Fibroblast of skin of abdomen (primary cell): Measurements from ENCODE around the gene PNRC2. TPM values are rescaled to one million over a fixed set of nuclear protein-coding genes. Genes with fewer than 3 reads are reported as not detected.

Source experiments
- DNase-seq: peaks from one replicate; pipeline ENCODE4 v3.0.0-alpha.2; 2013
- polyA plus RNA-seq, 2 experiments: library from polyadenylated mRNA; unstranded; fragments of 120-200 nt; gene quantifications; one replicate each; pipeline ENCODE4 v1.2.1, GENCODE V29; 2013; ENCODE audit not compliant: insufficient read length in 2 of 2

Gene PNRC2, protein sequence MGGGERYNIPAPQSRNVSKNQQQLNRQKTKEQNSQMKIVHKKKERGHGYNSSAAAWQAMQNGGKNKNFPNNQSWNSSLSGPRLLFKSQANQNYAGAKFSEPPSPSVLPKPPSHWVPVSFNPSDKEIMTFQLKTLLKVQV
- 64.0 TPM for polyA plus RNA-seq (2013, experiment 1 of 2; ENCODE audit: insufficient read length)
- 74.4 TPM for polyA plus RNA-seq (2013, experiment 2 of 2; ENCODE audit: insufficient read length)

DNA sequence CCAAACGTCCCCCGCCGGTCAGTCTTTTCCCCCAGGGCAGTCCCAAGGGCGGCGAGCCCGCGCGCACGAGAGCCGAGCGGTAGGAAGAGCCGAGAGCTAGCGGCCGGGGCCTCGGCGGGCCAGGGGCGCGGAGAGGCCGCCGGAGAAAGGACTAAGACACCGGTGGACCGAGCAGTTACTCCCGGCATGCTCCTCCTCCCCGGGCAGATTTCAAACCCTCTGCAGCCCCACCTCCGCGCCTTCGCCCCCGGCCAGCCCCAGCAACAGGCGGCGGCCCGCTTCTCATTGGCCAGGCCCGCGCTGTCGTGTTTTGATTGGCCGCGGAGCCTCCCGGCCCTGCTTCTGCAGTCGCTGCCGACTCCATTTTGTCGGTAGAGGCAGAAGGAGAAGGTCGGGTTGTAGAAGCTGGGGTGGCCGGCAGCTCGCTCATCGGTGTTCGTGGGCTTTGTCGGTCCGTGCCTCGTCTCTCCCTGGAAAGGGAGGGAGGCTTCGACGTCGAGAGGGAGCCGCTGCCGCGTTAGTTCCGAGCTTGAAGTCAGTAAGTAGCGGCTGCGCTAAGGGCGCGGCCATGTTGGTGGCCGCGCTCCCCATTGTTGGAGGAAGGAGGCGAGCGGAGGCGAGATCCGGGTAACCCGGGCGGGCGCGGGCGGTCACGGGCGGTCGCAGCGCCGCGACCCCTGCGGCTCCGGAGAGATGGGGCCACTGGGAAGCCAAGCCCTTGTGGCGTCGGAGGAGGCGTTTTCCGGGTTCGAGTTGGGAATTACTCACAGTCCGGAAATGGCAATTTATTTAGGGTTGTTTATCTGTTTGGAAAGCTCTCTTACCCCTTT is at the start of gene PNRC2:
Gene PNRC2, plus strand, starts transcription at position 368 of the 830 bp plus-strand sequence. CDS start 1,630 bp downstream, outside the sequence.
- peak; percentile 95 for DNase-seq

DNA sequence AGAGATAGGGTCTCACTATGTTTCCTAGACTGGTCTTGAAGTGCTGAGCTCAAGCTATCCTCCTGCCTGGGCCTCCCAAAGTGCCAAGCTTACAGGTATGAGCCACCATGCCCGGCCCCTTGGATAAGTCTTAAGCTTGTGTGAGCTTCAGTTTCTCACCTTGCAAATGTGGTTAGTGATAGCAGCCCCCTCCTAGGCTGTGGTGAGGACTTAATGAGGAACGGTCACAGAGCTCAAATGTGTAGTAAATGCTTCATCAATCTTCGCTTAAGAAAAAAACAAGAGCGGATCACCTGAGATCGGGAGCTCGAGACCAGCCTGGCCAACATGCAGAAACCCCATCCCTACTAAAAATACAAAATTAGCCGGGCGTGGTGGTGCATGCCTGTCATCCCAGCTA is 49.5 kb upstream of the PNRC2 start:
- no peak for DNase-seq

DNA sequence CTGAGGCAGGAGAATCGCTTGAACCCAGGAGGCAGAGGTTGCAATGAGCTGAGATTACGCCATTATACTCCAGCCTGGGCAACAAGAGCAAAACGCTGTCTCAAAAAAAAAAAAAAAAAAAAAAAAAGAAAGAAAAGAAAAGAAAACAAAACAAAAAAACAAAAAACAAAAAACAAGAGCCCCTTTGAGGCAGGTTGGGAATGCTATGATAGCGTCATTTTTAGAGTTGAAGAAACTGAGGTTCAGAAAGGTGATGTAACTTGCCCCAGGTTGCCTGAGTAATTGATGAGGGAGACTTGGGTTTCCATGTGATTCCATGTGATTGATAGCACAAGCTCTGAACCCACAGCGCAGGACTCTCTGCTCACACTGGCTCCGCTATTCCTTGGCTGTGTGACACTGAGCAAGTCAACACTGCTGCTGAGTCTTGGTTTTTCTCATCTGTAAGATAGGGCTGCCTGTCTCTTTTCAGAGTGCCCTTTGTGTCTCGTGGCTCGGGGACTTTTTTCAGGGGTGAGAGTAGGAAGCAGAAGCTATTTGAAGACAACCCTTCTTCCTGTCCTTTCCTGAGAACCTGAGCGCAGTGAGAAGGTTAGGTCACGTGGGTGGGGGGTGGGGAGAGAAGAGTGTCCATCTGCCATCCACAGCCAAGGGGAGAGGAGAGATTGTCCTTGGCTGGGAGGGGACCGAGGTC is 48.9 kb upstream of the PNRC2 start:
- no peak for DNase-seq

DNA sequence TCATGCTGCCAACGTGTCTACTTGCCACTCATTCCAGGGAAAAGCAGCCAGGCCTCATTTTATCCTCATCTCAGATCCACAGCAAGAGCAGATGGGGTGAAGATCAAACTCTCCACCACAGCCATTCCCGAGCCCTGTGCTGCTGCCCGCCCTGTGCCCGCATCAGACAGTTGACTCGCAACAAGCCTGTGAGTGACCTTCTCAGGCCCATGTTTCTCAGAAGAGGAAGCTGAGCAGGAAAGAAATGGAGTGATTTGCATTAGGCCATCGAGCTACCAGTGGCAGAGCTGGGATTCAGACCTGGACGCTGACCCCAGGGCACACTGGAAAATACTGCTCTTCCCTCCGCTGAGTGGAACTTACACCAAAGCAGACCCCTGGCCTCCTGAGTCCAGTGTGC is 47.7 kb upstream of the PNRC2 start:
- no peak for DNase-seq

DNA sequence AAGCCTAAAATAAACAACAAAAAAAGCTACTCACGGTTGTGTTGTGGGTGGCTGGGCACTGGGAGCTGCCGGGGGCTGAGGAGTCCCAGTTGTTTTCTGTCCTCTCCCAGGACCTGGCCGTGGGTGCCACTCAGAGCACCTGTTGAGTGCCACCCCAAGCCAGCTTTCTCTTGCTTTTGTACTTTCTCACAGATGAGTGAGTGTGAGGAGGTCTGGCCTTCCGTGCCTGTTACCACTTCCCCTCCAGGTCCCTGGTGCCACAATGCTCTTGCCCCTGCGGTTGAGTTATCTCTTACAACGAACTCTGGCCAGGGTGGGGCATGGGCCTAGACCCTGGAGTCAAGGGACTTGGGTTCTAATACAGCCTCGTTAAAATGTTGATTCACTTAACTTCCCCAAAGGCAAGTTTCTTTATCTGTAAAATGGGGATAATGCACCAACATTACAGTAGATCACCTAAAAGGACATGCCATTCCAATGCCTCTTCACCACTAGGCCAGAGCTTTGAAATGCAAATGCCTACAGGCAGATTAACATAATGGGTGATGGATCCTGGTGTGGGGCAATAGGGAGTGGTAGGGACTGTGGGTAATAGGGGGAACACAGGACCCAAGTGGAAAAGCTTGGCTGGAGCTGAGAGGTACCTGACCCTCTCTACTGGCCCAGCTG is 46.3 kb upstream of the PNRC2 start, which contains the start of gene CNR2:
Gene CNR2, minus strand, starts transcription at position 151 of the 669 bp plus-strand sequence. CDS start 37,745 bp downstream, outside the sequence.
- DNase-seq: no peak

DNA sequence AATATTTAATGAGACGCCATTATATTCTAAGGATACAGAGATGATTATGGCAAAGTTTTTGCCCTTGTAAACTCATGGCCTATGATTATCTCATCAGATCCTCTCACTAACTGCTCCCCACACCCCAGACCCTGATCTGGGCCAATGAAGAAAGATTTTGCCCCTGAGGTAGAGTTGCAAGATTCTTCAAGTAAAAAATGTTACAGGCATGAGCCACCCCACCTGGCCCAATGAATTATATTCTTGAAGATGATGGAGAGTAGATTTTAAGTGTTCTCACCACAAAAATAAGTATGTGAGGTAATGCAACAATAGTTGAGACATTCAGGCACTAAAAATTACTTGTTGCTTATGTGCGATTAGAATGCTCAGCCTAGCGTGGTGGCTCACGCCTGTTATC is 44.7 kb upstream of the PNRC2 start:
- DNase-seq: no peak

DNA sequence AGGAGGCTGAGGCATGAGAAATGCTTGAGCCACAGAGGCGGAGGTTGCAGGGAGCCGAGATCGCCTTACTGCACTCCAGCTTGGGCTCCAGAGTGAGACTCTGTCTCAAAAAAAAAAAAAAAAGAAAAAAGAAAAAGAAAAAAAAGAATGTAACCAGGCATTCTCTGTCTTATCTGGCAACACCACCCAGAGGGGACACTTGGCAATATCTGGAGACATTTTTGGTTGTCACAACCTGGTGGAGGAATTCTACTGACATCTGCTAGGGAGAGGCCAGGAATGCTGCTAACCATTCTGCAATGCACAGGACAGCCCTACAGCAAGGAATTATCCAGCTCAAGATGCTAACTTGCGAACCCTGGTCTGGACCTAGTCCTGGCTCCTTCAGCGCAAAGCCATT is 44.2 kb upstream of the PNRC2 start:
- no peak for DNase-seq

DNA sequence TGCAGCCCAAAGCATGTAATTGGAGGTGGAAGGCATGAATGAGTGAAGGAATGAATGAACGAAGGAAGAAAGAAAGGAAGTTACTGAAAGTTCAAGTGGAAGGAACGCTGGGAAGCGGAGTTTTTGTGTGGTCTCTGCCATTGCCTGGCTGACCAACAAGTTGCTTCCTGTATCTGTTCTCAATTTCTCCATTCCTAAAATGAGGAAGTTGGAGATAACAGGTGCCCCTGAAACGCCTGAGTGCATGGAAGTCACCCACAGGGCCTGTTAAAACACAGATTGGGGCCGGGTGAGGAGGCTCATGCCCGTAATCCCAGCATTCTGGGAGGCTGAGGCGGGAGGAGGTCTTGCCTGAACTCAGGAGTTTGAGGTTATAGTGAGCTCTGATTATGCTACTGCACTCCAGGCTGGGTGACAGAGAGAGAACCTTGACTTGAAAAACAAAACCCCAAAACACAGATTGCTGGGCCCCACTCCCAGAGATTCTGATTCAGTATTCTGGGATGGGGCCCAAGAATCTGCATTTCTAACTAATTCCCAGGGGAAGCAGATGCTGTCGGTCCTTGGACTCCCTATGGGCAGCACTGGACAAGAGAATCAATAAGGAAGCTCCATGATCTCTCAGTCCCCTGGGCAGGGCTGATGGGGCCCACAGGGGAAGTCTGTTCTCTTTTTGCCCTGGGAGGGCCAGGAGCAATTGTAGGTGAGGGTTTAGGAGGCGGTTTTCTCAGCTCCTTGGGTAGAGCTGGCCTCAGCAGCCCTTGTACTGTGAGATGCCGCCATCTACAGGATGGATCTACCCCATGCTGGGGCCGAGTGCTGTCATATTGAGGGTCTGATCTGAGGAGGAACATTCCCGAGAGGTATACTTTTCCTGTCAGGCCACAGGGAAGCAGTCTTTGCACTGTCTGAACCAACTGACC is 43.2 kb upstream of the PNRC2 start:
- DNase-seq: peak; percentile 62

DNA sequence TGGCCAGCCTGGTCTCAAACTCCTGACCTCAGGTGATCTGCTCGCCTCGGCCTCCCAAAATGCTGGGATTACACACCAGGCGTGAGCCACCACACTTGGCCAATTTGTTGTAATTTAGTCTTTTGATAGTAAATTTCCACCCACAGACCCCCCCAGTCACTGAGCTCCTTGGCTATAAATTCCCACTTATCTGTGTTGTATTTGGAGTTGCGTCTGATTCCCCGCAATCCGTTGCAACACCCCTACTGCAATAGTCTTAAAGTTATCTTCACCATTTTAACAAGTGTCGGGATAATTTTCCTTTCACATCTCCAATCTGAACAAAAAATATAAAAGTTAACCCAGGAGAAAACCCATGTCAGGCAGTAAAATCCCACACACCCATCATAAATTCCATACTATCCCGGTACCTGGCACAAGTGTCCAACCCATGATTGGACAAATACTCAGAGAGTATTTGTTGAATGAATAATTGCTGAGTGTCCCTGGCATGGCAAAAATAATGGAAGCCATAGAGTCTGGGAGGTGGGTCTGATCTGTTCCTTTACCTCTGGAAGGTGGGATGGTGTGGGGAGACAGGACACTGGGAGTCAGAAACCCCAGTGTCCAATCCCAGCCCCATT is 37.2 kb upstream of the PNRC2 start:
- no peak for DNase-seq

DNA sequence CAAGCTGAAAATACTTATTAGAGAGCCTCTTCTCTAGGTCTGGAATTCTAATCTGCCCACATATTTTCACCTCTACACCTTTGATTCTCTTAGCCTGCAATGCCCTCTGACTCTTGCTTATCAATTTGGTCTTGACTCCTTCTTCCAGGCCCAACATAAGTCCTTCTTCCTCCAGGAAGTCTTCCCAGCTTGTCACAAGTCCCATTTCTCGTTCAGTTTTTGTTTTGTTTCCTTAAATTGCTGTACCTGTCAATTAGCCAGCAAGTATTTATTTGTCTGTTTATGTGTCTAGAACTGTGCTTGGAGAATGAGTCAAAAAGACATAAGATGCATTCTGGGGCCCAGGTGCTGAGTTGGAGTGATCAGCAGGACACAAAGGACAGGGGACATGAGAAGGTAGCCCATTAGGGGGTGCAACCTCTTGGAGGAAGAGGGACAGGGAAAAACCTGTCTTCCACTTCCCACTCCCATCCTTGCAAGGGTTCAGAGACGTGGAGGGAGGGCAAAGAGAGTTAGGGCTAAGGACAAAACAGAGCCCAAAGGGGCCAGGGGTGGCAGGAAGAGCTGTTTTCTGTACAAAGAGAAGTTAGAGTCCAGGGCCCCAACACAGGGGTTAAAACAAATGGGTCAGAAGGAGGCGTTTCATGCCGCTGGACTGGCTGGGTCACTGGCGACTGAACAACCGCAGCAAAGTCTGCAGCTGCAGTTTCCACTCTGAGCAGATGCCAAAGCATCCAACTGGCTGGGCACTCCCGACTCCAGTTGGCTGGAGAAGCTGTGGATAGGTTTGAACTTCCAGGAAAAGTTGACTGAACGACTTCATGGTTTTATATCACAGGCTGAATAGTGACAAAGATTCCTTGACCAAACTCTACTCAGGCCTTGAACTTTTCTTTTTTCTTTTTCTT is 35.8 kb upstream of the PNRC2 start:
- DNase-seq: no peak

DNA sequence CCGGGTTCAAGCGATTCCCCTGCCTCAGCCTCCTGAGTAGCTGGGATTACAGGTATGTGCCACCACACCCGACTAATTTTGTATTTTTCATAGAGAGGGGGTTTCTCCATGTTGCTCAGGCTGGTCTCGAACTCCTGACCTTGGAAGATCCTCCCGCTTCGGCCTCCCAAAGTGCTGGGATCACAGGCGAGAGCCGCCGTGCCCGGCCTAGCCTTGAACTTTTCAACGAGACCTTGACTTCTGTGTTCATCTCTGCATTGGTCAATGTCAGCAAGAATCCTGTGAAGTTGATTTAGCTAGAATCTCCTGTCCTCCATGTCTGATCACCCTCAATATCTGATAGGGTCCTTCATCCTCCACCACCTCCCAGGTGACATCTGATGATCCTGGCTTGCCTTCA is 35.0 kb upstream of the PNRC2 start:
- DNase-seq: no peak

DNA sequence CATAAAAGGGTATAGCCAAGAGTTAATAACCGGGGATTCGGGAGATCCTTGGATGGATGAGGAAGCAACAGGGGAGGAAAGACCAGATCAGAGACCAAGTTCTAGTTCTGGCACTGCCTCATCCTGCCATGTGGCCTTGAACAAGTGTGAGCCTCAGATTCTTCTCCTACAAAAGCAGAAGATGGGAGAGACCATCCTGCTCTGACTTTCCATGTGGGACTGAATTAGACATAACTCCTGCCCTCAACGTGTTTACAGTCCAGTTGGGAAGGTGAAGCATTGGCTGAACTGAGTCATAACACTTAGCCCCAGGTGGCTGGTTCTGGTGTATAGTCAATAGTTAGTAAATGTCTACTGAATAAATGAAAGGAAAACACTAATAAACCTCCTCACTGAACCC is 34.3 kb upstream of the PNRC2 start:
- no peak for DNase-seq

DNA sequence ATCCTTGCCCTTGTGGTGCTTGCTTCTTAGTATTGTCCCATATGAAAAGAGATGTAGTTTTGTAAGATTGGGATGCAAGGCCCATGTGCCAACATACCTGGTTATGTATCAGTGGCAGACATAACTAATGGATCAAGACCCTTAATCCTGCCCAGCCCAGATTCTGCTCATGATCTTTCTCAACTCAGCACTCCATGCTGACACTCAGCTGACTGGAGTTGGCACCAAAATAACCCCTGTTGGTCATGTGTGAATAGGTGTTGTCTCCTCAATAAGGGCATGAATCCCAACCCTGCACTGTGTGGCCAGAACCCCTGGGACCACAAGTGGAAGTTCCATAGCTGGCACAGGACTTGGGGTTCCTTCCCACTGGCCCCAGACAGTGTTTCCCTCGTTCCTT is 32.5 kb upstream of the PNRC2 start:
- no peak for DNase-seq

DNA sequence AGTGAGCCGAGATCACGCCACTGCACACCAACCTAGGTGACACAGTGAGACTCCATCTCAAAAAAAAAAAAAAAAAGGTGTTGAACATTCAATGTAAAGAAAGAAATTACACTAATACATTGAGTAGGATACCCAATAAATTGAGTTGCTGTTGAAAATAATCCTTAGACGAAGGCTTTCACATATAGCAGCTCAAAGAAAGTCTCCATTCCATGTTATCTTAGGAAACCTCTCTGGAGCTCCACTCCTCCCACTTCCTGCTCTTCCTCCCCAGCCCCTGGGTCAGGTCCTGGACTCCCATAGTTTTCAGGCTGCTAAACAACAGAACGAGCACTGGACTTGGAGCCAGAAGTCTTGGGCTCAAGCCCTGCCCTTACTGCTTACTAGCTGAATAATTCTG is 30.8 kb upstream of the PNRC2 start:
- DNase-seq: no peak

DNA sequence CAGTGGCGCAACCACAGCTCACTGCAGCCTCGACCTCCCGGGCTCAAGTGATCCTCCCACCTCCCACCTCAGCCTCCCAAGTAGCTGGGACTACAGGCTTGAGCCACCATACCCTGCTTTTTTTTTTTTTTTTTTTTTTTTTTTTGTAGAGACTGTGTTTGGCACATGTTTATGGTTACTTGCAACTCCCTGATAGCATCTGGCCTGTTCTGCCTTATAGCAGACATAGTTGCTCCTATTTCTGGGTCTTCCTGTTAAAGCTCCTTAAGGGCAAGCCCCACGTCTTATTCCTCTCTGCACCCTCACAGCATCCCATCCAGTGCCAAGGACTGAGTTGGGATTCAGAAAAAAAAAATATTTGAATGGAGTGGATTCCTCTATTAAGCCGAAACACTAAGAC is 29.4 kb upstream of the PNRC2 start:
- DNase-seq: no peak

DNA sequence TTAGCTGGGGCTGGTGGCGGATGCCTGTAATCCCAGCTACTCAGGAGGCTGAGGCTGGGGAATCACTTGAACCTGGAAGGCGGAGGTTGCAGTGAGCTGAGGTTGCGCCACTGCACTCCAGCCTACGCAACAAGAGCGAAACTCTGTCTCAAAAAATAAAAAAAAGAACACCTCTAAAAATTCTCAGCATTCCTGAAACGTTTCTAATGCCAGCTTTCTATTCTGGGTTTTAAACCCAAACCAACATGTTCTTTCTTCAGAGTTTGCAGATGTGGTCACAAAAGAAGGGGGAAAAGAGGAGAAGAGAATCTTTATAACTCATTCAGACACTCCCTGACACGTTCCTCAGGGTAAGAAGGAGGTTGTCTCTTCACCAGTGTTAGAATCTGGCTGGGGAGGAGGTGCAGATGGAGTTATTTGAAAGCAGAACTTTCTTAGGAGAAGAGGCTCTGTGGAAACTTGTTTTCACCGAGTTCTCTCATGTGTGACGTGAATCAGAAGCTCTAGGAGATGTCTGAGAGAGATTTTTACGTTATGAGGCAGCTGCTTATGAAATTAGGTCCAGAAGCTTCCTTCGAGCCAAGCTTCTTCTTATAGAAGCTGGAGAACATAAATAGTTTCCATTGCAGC is 28.7 kb upstream of the PNRC2 start:
- peak; percentile 73 for DNase-seq

DNA sequence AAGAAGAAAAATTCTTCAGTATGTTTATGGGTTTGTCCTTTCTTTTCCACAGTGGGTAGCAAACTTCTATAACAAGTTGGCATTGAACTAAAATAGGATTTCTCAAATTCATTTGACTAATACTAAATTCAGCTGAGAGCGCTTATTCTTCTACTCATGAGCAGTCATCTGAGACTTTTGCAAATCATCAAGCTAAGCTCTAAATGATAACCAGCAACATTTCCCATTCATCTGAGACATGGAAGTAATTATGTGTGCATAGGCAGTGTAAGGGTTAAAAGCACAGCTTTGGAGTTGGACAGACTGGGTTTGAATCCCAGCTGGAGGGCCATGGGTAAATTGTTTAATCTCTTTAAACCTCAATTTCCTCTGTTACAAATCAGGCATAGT is 28.1 kb upstream of the PNRC2 start:
- DNase-seq: no peak

DNA sequence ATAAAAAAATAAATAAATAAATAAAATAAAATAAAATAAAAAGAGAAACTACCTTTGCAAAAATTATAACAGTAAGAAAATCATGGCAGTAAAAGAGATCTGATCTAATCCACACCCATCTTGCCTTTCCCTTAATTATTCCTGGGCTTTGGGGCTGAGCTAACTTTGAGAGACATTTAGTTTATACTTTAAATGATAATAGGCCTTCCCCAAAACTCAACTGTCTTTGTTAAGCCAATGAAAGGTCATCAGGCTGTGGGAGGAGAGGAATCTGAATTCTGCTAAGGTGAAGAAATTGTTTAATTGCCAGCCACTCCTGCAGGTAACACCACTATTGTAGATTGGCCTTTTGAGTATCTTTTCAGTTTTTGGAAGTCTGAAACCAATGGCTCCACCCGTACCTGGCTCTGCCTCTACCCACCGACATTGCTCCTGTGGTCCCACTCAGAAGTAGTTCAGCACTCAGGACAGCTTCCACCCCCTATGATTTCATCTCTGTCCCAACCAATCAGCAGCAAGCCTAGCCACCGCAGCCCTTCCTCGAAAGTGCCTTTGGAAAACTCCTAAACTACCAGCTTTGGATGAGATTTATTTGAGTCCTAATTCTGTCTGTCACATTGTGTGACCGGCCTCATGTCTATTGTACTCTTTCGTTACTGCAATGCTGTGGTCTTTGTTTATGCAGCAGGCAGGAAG is 23.0 kb upstream of the PNRC2 start:
- no peak for DNase-seq

DNA sequence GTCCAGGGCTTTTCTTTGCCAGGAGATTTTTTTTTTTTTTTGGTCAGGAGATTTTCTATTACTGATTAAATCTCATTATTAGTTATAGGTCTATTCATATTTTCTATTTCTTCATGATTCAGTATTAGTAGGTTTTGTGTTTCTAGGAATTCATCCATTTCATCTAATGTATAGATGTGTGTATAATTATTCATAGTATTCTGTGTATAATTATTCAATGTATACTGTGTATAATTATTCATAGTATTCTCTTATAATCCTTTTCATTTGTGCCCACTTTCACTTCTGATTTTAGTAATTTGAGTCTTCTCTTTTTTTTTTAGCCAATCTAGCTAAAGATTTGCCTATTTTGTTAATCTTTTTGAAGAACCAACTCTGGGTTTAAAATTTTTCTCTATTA is 12.3 kb upstream of the PNRC2 start:
- no peak for DNase-seq
